ENCODE data around the gene PATL2.

DNA sequence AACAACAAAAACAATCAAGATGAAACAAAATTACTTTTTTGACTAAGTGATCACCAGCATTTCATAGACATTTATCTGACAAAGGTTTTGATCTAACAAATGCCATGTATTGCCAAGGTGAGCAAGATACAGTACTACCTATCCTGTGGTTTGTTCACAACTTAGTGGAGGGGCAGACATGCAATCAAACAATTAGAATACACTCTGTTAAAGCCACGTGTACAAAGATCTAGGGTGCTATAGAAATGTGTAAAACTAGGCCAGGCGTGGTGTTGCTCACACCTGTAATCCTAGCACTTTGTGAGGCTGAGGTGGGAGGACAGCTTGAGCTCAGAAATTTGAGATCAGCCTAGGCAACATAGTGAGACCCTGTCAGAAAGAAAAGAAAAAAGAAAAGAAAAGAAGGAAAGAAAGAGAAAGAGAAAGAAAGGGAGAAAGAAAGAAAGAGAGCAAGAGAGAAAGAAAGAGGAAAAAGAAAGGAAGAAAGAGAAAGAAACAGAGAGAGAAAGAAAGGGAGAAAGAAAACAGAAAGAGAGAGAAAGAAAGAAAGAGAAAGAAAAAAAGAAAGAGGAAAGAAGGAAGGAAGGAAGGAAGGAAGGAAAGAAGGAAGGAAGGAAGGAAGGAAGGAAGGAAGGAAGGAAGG, 23.8 kb upstream of the PATL2 start:
- TF ChIP-seq POLR2A (IDR thresholded peaks at IDR 0.05; ENCODE audit: low read depth, low read length) (no peak), POLR2AphosphoS5 (IDR thresholded peaks at IDR 0.05; ENCODE audit: low read depth, low read length) (no peak), SPI1 (IDR thresholded peaks at IDR 0.05; ENCODE audit: low read depth, low read length) (no peak), TAF1 (IDR thresholded peaks at IDR 0.05; ENCODE audit: low read depth, low read length) (no peak), POU2F2 (IDR thresholded peaks at IDR 0.05; ENCODE audit: low read depth, low read length) (no peak)

All from GM12891 (cell line).